Adrenal gland (tissue), 12 donors: ENCODE measurements around the gene UBN1. TPM values are rescaled to one million over a fixed set of nuclear protein-coding genes. Genes with fewer than 3 reads are reported as not detected.

ENCODE experiments used
- DNase-seq, 7 donors: peaks; one replicate each; pipeline ENCODE4 v3.0.0-alpha.2; 2019 to 2020
- H3K27ac ChIP-seq, 5 donors: fragments of 200-600 bp; sonication (generic) in 4 of 5; 1 replicate in 3 of 5; 2 replicates in 2 of 5; pipeline versions ENCODE4 v1.5.1 to v1.8.0; 2016 to 2020; ENCODE audit warnings: mild to moderate bottlenecking in 1 of 5
- H3K27me3 ChIP-seq: fragments of 200-600 bp; 2 replicates; pipeline ENCODE4 v1.8.0; 2021
- H3K36me3 ChIP-seq, 2 donors: fragments of 200-600 bp; replicated peaks in 1 of 2; 1 replicate in 1 of 2; 2 replicates in 1 of 2; pipeline versions ENCODE4 v1.5.1 to v1.8.0; 2018 to 2022
- H3K4me1 ChIP-seq, 2 donors: fragments of 200-600 bp; replicated peaks in 1 of 2; 1 replicate in 1 of 2; 2 replicates in 1 of 2; pipeline versions ENCODE4 v1.5.1 to v1.8.0; 2018 to 2021
- H3K4me3 ChIP-seq, 4 donors: fragments of 200-600 bp; sonication (generic) in 3 of 4; one replicate each; pipeline ENCODE4 v1.5.1; 2016 to 2018
- H3K9me3 ChIP-seq, 3 donors: fragments of 200-600 bp; sonication (generic) in 1 of 3; replicated peaks in 1 of 3; 1 replicate in 2 of 3; 2 replicates in 1 of 3; pipeline versions ENCODE4 v1.5.1 to v1.8.0; 2016 to 2021
- POLR2A ChIP-seq, 2 donors: fragments of 450-650 bp; IDR thresholded peaks; one replicate each; pipeline ENCODE4 v1.6.1; 2017; ENCODE audit warnings: antibody characterized with exemption in 2 of 2, mild to moderate bottlenecking in 2 of 2, moderate library complexity in 1 of 2
- WGBS, 4 donors: extraction: QIAGEN DNeasy Blood & Tissue Kit in 2 of 4; methylation state at CpG; one replicate each; pipeline versions ENCODE4 v1.1.5 to v1.1.7; 2013 to 2017; 5-methylcytosine and 5-hydroxymethylcytosine counted together
- intact Hi-C, 2 donors: fragments of 100-400 bp; cut with DNase I; formaldehyde crosslinking; loops; one replicate each; pipeline versions ENCODE4 v1.14.1 to v1.15.0; 2022 to 2023
- polyA plus RNA-seq, 3 donors: library from polyadenylated mRNA; stranded (reverse); fragments of 200-250 nt in 2 of 3; fragments of 350-450 nt in 1 of 3; fragmentation: Illumina TruSeq in 1 of 3; extraction: RNeasy Lipid Tissue Mini Kit (QIAGEN cat#74804) in 1 of 3; gene quantifications; one replicate each; pipeline ENCODE4 v1.2.3, GENCODE V29; 2013 to 2014
- total RNA-seq, 9 donors: library from RNA; depleted of rRNA in 4 of 9; stranded (reverse); fragments of >200 nt in 4 of 9; fragments of 120-200 nt in 1 of 9; fragmentation: NEBNext Ultra II Directional in 1 of 9; extraction: Animal tissue kit (Norgen Biotek cat#: 25700) in 1 of 9; gene quantifications; one replicate each; pipeline versions ENCODE4 v1.1.0 to v1.2.4, GENCODE V29; 2013 to 2023
- TF ChIP-seq, protein P1 (sequence below), 6 experiments: fragments of 450-650 bp in 4 of 6; fragments of 200-600 bp in 2 of 6; sonication (generic) in 1 of 6; IDR thresholded peaks; 1 replicate in 5 of 6; 2 replicates in 1 of 6; pipeline versions ENCODE4 v1.5.1 to v1.8.0; 2016 to 2021; ENCODE audit warnings: antibody characterized with exemption in 6 of 6, mild to moderate bottlenecking in 2 of 6, moderate library complexity in 1 of 6
- donor health status: healthy with polysubstance abuse.
- donor health status: Bipolar disorder and iron deficiency.
- donor health status: DM: yes; HTN: yes; CAD: no.
- donor health status: DM: no; HTN: no; CAD: no.
- donor health status: DM: no; HTN: no; CAD: no.
- donor health status: DM: yes; HTN: yes; CAD: no.

Gene UBN1
- total and polyA plus RNA-seq, 12 donors = 5.9 to 60.8 (median 28.4) TPM

DNA sequence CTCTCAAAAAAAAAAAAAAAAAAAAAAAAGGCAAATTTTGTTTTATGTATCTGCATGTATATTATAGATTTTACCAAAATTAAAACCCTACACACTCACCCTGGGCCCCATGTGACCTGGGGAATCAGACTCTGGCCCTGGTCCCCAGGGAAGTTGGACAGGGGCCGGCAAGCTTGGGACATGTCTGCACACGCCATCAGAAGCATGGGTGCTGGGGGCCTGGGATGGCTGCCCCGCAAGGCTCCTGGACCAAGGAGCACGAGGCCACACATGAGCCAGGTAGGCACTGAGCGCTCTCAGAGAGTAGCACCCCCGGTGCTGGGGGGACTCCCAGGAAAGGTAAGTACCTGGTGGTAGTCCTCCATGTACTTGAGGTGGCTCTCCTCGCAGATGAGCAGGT lies 50.0 kb downstream of the UBN1 start:
- 96 to 98% (median 97%) methylated on average over 3 to 7 of the region's 7 CpGs for WGBS, 4 donors
- no peaks in the 10 kb centered on the region for H3K36me3 ChIP-seq
- intact Hi-C loops = no loop called here
- no peak for DNase-seq
- H3K4me3 ChIP-seq = no peak overlapping the region
- no peaks in the 10 kb centered on the region for H3K27me3 ChIP-seq
- no peaks in the 10 kb centered on the region for H3K4me1 ChIP-seq
- TF ChIP-seq, protein P1, sequence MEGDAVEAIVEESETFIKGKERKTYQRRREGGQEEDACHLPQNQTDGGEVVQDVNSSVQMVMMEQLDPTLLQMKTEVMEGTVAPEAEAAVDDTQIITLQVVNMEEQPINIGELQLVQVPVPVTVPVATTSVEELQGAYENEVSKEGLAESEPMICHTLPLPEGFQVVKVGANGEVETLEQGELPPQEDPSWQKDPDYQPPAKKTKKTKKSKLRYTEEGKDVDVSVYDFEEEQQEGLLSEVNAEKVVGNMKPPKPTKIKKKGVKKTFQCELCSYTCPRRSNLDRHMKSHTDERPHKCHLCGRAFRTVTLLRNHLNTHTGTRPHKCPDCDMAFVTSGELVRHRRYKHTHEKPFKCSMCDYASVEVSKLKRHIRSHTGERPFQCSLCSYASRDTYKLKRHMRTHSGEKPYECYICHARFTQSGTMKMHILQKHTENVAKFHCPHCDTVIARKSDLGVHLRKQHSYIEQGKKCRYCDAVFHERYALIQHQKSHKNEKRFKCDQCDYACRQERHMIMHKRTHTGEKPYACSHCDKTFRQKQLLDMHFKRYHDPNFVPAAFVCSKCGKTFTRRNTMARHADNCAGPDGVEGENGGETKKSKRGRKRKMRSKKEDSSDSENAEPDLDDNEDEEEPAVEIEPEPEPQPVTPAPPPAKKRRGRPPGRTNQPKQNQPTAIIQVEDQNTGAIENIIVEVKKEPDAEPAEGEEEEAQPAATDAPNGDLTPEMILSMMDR (IDR thresholded peaks at IDR 0.05) = no peak
- TF ChIP-seq POLR2A (IDR thresholded peaks at IDR 0.05) = no peak
- H3K27ac ChIP-seq = no peak overlapping the region
- no peaks in the 10 kb centered on the region for H3K9me3 ChIP-seq

DNA sequence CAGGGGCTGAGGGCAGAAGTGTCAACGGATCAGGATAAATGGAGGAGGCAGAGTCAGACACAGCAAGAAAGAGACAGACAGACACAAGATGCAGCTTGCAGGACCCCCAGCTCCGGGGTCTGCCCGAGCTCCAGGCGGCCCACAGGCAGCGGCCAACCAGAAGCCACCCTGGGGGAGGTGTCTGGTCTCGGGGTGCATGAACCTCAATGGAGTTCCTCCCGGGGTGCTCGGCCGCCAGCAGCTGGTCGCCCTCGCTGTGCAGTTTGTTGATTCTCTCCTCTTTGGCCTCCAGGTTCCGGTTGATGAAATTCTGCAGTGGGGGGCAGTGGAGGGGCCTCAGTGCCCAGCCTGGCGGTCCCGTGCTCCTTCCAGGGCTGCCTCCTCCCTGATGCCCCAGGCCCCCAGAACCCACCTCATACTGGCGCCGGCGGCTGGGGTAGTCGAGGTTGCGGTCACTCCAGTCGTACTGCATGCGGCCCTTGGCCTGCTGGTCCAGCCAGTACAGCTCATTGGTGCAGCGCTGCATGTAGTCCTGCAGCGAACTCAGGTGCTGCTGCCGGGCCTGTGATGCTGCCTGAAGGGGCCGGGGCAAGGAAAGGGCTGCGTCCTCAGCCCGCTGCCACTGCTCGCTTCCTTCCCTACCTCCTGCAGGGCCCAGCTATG lies 51.7 kb downstream of the UBN1 start:
- Histone ChIP-seq H3K4me1 (no peaks in the 10 kb centered on the region), H3K9me3 (no peaks in the 10 kb centered on the region), H3K4me3 (no peak overlapping the region), H3K27ac (no peak overlapping the region), H3K27me3 (no peaks in the 10 kb centered on the region), H3K36me3 (no peaks in the 10 kb centered on the region)
- 88 to 96% (median 91%) methylated on average over 9 to 28 of the region's 28 CpGs for WGBS, 4 donors
- no peak for DNase-seq
- TF ChIP-seq POLR2A (IDR thresholded peaks at IDR 0.05) = no peak
- TF ChIP-seq, protein P1 (IDR thresholded peaks at IDR 0.05) = no peak
- intact Hi-C loops = no loop called here

DNA sequence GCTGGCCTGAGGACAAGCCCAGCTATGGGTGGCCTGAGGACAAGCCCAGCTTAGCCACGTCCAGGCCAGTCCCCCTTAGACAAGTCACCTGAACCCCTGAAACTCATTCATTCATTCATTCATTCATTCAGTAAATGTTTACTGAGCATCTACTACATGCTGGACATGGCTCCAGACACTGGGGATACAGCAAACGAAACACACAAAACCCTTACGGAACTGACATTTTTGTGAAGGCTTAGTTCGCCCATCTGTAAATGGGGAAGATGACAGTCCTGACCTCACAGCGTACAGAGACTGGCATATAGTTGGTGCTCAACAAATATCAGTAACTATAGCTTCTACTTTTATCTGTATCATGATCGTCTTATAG lies 52.2 kb downstream of the UBN1 start:
- no peaks in the 10 kb centered on the region for H3K36me3 ChIP-seq
- intact Hi-C loops = no loop called here
- no peak overlapping the region for H3K27ac ChIP-seq
- WGBS, 4 donors = 77 to 93% (median 85%) methylated on average over 6 of the region's 6 CpGs
- H3K4me3 ChIP-seq = no peak overlapping the region
- H3K4me1 ChIP-seq = no peaks in the 10 kb centered on the region
- no peak for DNase-seq
- H3K27me3 ChIP-seq = no peaks in the 10 kb centered on the region
- H3K9me3 ChIP-seq = no peaks in the 10 kb centered on the region
- TF ChIP-seq POLR2A (IDR thresholded peaks at IDR 0.05) = no peak
- TF ChIP-seq, protein P1 (IDR thresholded peaks at IDR 0.05) = no peak

DNA sequence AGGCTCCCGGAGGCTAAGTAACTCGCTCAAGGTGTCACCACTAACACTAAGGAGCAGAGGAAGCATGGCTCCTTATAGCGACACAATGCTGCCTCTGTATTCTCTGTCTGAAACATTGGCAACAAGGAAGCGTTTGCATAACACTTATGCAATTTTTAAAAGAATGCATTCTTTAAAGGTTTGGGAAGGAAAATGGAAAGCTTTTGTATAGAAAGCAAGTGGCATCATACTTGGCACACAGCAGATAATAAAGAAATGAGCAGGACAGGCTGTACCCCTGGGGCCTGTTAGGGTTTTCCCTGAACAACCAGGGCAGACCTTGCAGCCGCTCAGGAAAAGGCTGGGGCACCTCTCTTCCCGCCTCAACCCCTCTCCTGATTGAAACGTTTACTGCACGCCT lies 52.8 kb downstream of the UBN1 start:
- intact Hi-C loops = no loop called here
- Histone ChIP-seq H3K36me3 (no peaks in the 10 kb centered on the region), H3K4me1 (no peaks in the 10 kb centered on the region), H3K4me3 (no peak overlapping the region), H3K27me3 (no peaks in the 10 kb centered on the region), H3K27ac (no peak overlapping the region), H3K9me3 (no peaks in the 10 kb centered on the region)
- TF ChIP-seq, protein P1 (IDR thresholded peaks at IDR 0.05) = no peak
- no peak for TF ChIP-seq POLR2A (IDR thresholded peaks at IDR 0.05)
- no peak for DNase-seq
- WGBS, 4 donors = 65 to 68% (median 66%) methylated on average over 8 of the region's 8 CpGs
